HG02678 (cell line): ENCODE results near the gene AHDC1.
A peak's percentile ranks its signal among the peaks of the same experiment; 100 is the strongest.
"Not testable (repeated sequence)": the region's sequence is repeated elsewhere in the genome, so short reads cannot be mapped to it uniquely, and the experiment has no call there.

Experiments used
- ATAC-seq: cut with Tn5 transposase; IDR thresholded peaks from one replicate; pipeline ENCODE4 v1.9.1; 2021; ENCODE audit warnings: mild to moderate bottlenecking, moderate library complexity; ENCODE audit not compliant: unreplicated experiment

AHDC1 gene

GRCh38 chr1:27633640-27634176 is 29.8 kb upstream of the AHDC1 start:
- ATAC-seq: no peak

- ATAC-seq: no peak
Measured at GRCh38 chr1:27633298-27633610, 29.3 kb upstream of the AHDC1 start.

GRCh38 chr1:27632387-27633297 is 28.7 kb upstream of the AHDC1 start:
- ATAC-seq: peak; percentile 45

- ATAC-seq: peak; percentile 32
Measured at GRCh38 chr1:27630859-27631491, 27.0 kb upstream of the AHDC1 start.

- no peak for ATAC-seq
Measured at GRCh38 chr1:27628712-27629111, 24.8 kb upstream of the AHDC1 start.

GRCh38 chr1:27627733-27628132 is 23.8 kb upstream of the AHDC1 start:
- not testable (repeated sequence) for ATAC-seq

- no peak for ATAC-seq
Measured at GRCh38 chr1:27627061-27627460, 23.1 kb upstream of the AHDC1 start.

- peak; percentile 26 for ATAC-seq
Measured at GRCh38 chr1:27626031-27626935, 22.3 kb upstream of the AHDC1 start.

GRCh38 chr1:27624467-27625178 is 20.7 kb upstream of the AHDC1 start:
- ATAC-seq: peak; percentile 24

GRCh38 chr1:27623327-27624212 is 19.6 kb upstream of the AHDC1 start:
- no peak for ATAC-seq

GRCh38 chr1:27622828-27623227 is 18.9 kb upstream of the AHDC1 start:
- ATAC-seq: no peak

- ATAC-seq: no peak
Measured at GRCh38 chr1:27621051-27621920, 17.3 kb upstream of the AHDC1 start.

GRCh38 chr1:27619782-27620438 is 16.0 kb upstream of the AHDC1 start:
- ATAC-seq: not testable (repeated sequence)

- ATAC-seq: no peak
Measured at GRCh38 chr1:27618341-27619082, 14.6 kb upstream of the AHDC1 start.

- no peak for ATAC-seq
Measured at GRCh38 chr1:27617420-27617819, 13.5 kb upstream of the AHDC1 start.

GRCh38 chr1:27616441-27616840 is 12.5 kb upstream of the AHDC1 start:
- no peak for ATAC-seq
